Pons (tissue), 1 donor: Measurements from ENCODE around the gene CPNE7.

ENCODE experiments used
- DNase-seq: peaks from one replicate; pipeline ENCODE4 v3.0.0-alpha.2; 2016; ENCODE audit warnings: low spot score

Gene CPNE7

GRCh38 chr16:89604764-89605163 lies 29.2 kb downstream of the CPNE7 start:
- DNase-seq: no peak

- no peak for DNase-seq
Observed at GRCh38 chr16:89605186-89605970, 29.8 kb downstream of the CPNE7 start.

- no peak for DNase-seq
Observed at GRCh38 chr16:89606006-89606405, 30.4 kb downstream of the CPNE7 start.

- DNase-seq: no peak
Observed at GRCh38 chr16:89607453-89607852, 31.9 kb downstream of the CPNE7 start.

GRCh38 chr16:89607937-89608740 lies 32.6 kb downstream of the CPNE7 start:
- no peak for DNase-seq

GRCh38 chr16:89610108-89610453 lies 34.5 kb downstream of the CPNE7 start:
- no peak for DNase-seq

GRCh38 chr16:89612415-89613166 lies 37.0 kb downstream of the CPNE7 start:
- no peak for DNase-seq

GRCh38 chr16:89613231-89613953 lies 37.8 kb downstream of the CPNE7 start, which contains the start of gene DPEP1:
TSS of gene DPEP1 (plus strand) at chr16:89613642. CDS start at chr16:89630411, 16,769 bp downstream.
- no peak for DNase-seq

- DNase-seq: no peak
Observed at GRCh38 chr16:89613954-89614459, 38.4 kb downstream of the CPNE7 start.

- no peak for DNase-seq
Observed at GRCh38 chr16:89615176-89615575, 39.6 kb downstream of the CPNE7 start.

- DNase-seq: no peak
Observed at GRCh38 chr16:89615596-89616090, 40.1 kb downstream of the CPNE7 start.

GRCh38 chr16:89616623-89617022 lies 41.1 kb downstream of the CPNE7 start:
- no peak for DNase-seq

GRCh38 chr16:89617036-89617435 lies 41.5 kb downstream of the CPNE7 start:
- no peak for DNase-seq

- DNase-seq: no peak
Observed at GRCh38 chr16:89618109-89618998, 42.8 kb downstream of the CPNE7 start.

GRCh38 chr16:89619840-89620239 lies 44.3 kb downstream of the CPNE7 start:
- DNase-seq: no peak

- DNase-seq: no peak
Observed at GRCh38 chr16:89620406-89620841, 44.9 kb downstream of the CPNE7 start.

- DNase-seq: no peak
Observed at GRCh38 chr16:89621136-89621697, 45.7 kb downstream of the CPNE7 start.

GRCh38 chr16:89621698-89622409 lies 46.3 kb downstream of the CPNE7 start:
- no peak for DNase-seq

- DNase-seq: no peak
Observed at GRCh38 chr16:89623511-89624261, 48.1 kb downstream of the CPNE7 start.
